GM23338 (cell line): ENCODE results near the gene SLC40A1. TPM values are rescaled to one million over a fixed set of nuclear protein-coding genes. Genes with fewer than 3 reads are reported as not detected.

ENCODE experiments used
- ATAC-seq: fragments of 200-7000 bp; cut with Tn5 transposase; 3 replicates; pipeline ENCODE4 v1.9.1; 2020
- DNase-seq: peaks from one replicate; pipeline ENCODE4 v3.0.0-alpha.2; 2015; ENCODE audit warnings: low spot score
- H2AFZ ChIP-seq: fragments of 200-600 bp; sonication (generic); 2 replicates; pipeline ENCODE4 v1.8.0; 2016; ENCODE audit warnings: antibody characterized with exemption, mild to moderate bottlenecking, moderate library complexity
- H3F3A ChIP-seq: fragments of 200-600 bp; sonication (generic); replicated peaks from 2 replicates; pipeline ENCODE4 v1.8.0; 2017; ENCODE audit warnings: antibody characterized with exemption, mixed run types, low read depth
- H3K27ac ChIP-seq: fragments of 200-600 bp; sonication (generic); 2 replicates; pipeline ENCODE4 v1.6.1; 2016; ENCODE audit warnings: low read depth
- H3K27me3 ChIP-seq: fragments of 200-600 bp; sonication (generic); 2 replicates; pipeline ENCODE4 v1.8.0; 2016; ENCODE audit warnings: mild to moderate bottlenecking, mixed run types, moderate library complexity; ENCODE audit not compliant: insufficient read depth
- H3K36me3 ChIP-seq: fragments of 200-600 bp; sonication (generic); 2 replicates; pipeline ENCODE4 v1.8.0; 2016; ENCODE audit warnings: mild to moderate bottlenecking; ENCODE audit not compliant: insufficient read depth
- H3K4me1 ChIP-seq: fragments of 200-600 bp; sonication (generic); 2 replicates; pipeline ENCODE4 v1.8.0; 2016; ENCODE audit warnings: mild to moderate bottlenecking, moderate library complexity; ENCODE audit not compliant: insufficient read depth
- H3K4me2 ChIP-seq: fragments of 200-600 bp; sonication (generic); 2 replicates; pipeline ENCODE4 v1.7.1; 2017; ENCODE audit warnings: mixed run types
- H3K4me3 ChIP-seq: fragments of 200-600 bp; sonication (generic); 2 replicates; pipeline ENCODE4 v1.6.1; 2016; ENCODE audit warnings: mixed run types
- H3K79me2 ChIP-seq: fragments of 200-600 bp; sonication (generic); replicated peaks from 2 replicates; pipeline ENCODE4 v1.8.0; 2017; ENCODE audit warnings: mild to moderate bottlenecking; ENCODE audit not compliant: insufficient read depth
- H3K9me2 ChIP-seq: fragments of 200-600 bp; sonication (generic); 2 replicates; pipeline ENCODE4 v1.8.0; 2017; ENCODE audit not compliant: insufficient read depth
- H4K20me1 ChIP-seq: fragments of 200-600 bp; sonication (generic); replicated peaks from 2 replicates; pipeline ENCODE4 v1.8.0; 2017; ENCODE audit warnings: mild to moderate bottlenecking; ENCODE audit not compliant: insufficient read depth
- H3K27ac Mint-ChIP-seq: 2 replicates; pipeline ENCODE4 v1.8.0; 2020; ENCODE audit warnings: inconsistent platforms, mild to moderate bottlenecking, moderate library complexity, mixed read lengths
- H3K27me3 Mint-ChIP-seq: 3 replicates; pipeline ENCODE4 v1.8.0; 2022; ENCODE audit warnings: low read depth, mild to moderate bottlenecking, moderate library complexity, mixed read lengths, inconsistent platforms; ENCODE audit not compliant: insufficient read depth, poor library complexity
- H3K36me3 Mint-ChIP-seq: 3 replicates; pipeline ENCODE4 v1.8.0; 2021; ENCODE audit warnings: low read depth, mild to moderate bottlenecking, inconsistent platforms, moderate library complexity, mixed read lengths
- H3K4me1 Mint-ChIP-seq: 3 replicates; pipeline ENCODE4 v1.8.0; 2020; ENCODE audit warnings: mild to moderate bottlenecking, inconsistent platforms, mixed read lengths
- H3K4me3 Mint-ChIP-seq: 3 replicates; pipeline ENCODE4 v1.8.0; 2021; ENCODE audit warnings: moderate library complexity, mild to moderate bottlenecking, inconsistent platforms, mixed read lengths
- H3K9me3 Mint-ChIP-seq: 3 replicates; pipeline ENCODE4 v1.8.0; 2020; ENCODE audit warnings: moderate library complexity, mild to moderate bottlenecking, inconsistent platforms, mixed read lengths
- CREB1 ChIP-seq: fragments of 250-450 bp; sonication (Bioruptor Pico); IDR thresholded peaks from 2 replicates; pipeline ENCODE4 v1.5.0; 2020; ENCODE audit warnings: low read depth, mild to moderate bottlenecking, moderate library complexity
- CTCF ChIP-seq, 2 experiments: fragments of 200-600 bp in 1 of 2; sonication (generic) in 1 of 2; conservative IDR thresholded peaks; 2 replicates each; pipeline versions ENCODE4 v1.5.1 to v1.6.1; 2016 to 2017; ENCODE audit warnings: antibody characterized with exemption in 2 of 2, low read depth in 2 of 2, mild to moderate bottlenecking in 2 of 2, moderate library complexity in 1 of 2
- ETS1 ChIP-seq: IDR thresholded peaks from 2 replicates; pipeline ENCODE4 v1.6.1; 2016; ENCODE audit warnings: antibody characterized with exemption
- EZH2 ChIP-seq: fragments of 200-600 bp; sonication (generic); IDR thresholded peaks from one replicate; pipeline ENCODE4 v1.8.0; 2017; ENCODE audit warnings: antibody characterized with exemption, mild to moderate bottlenecking, low read depth; ENCODE audit not compliant: unreplicated experiment
- EZH2phosphoT487 ChIP-seq: fragments of 200-600 bp; sonication (generic); IDR thresholded peaks from one replicate; pipeline ENCODE4 v1.8.1; 2018; ENCODE audit warnings: antibody characterized with exemption; ENCODE audit not compliant: unreplicated experiment
- JUNB ChIP-seq: IDR thresholded peaks from one replicate; pipeline ENCODE4 v1.6.1; 2016; ENCODE audit warnings: antibody characterized with exemption; ENCODE audit not compliant: unreplicated experiment
- NANOG ChIP-seq: IDR thresholded peaks from 2 replicates; pipeline ENCODE4 v1.6.1; 2016; ENCODE audit warnings: antibody characterized with exemption, borderline replicate concordance
- POLR2AphosphoS5 ChIP-seq: IDR thresholded peaks from 2 replicates; pipeline ENCODE4 v1.6.1; 2016; ENCODE audit warnings: antibody characterized with exemption, low read depth
- REST ChIP-seq: IDR thresholded peaks from one replicate; pipeline ENCODE4 v1.6.1; 2018; ENCODE audit warnings: antibody characterized with exemption; ENCODE audit not compliant: unreplicated experiment
- STAT1 ChIP-seq: IDR thresholded peaks from one replicate; pipeline ENCODE4 v1.6.1; 2016; ENCODE audit warnings: antibody characterized with exemption; ENCODE audit not compliant: unreplicated experiment
- ZNF114 ChIP-seq: fragments of 250-450 bp; sonication (Bioruptor Pico); IDR thresholded peaks from 2 replicates; pipeline ENCODE4 v1.5.0; 2020; ENCODE audit warnings: mild to moderate bottlenecking, moderate library complexity
- ZNF331 ChIP-seq: fragments of 250-450 bp; sonication (Bioruptor Pico); IDR thresholded peaks from 2 replicates; pipeline ENCODE4 v1.5.0; 2020; ENCODE audit warnings: low read depth, mild to moderate bottlenecking, moderate library complexity
- ZNF462 ChIP-seq: fragments of 250-450 bp; sonication (Bioruptor Pico); IDR thresholded peaks from 2 replicates; pipeline ENCODE4 v1.5.0; 2020; ENCODE audit warnings: mild to moderate bottlenecking, moderate library complexity
- polyA plus RNA-seq: library from polyadenylated mRNA; unstranded; fragments of >200 nt; fragmentation: Nextera tagmentation; extraction: Ambion mirVana; gene quantifications from 2 replicates; pipeline ENCODE4 v1.2.1, GENCODE V29; 2016
- total RNA-seq: library from RNA; depleted of rRNA; stranded (reverse); fragments of >200 nt; shearing (Covaris generic); gene quantifications from 2 replicates; pipeline ENCODE4 v1.2.3, GENCODE V29; 2014

Gene SLC40A1
- total and polyA plus RNA-seq, 2 experiments from 2014 or later, result 0.08 TPM; not detected in 1

GRCh38 chr2:189585226-189585756 is 4.7 kb upstream of the SLC40A1 start:
- peaks cover 58% of the 10 kb centered on the region for H3K27me3 ChIP-seq
- H3K9me2 ChIP-seq, result no peaks in the 10 kb centered on the region
- no peaks in the 10 kb centered on the region for H3K79me2 ChIP-seq
- H3K27ac ChIP-seq, result no peak overlapping the region
- Mint-ChIP-seq H3K27me3 (peaks cover 53% of the 10 kb centered on the region), H3K4me3 (no peak overlapping the region), H3K4me1 (peaks cover 10% of the 10 kb centered on the region), H3K36me3 (no peaks in the 10 kb centered on the region), H3K27ac (no peak overlapping the region), H3K9me3 (no peaks in the 10 kb centered on the region)
- no peak for TF ChIP-seq ZNF331
- TF ChIP-seq REST, result no peak
- TF ChIP-seq STAT1, result no peak
- no peak for TF ChIP-seq ZNF114 (CRISPR knock-in tag)
- TF ChIP-seq ZNF462 (CRISPR knock-in tag), result no peak
- TF ChIP-seq EZH2phosphoT487, result no peak
- TF ChIP-seq POLR2AphosphoS5, result no peak
- no peak for TF ChIP-seq ETS1
- no peak for TF ChIP-seq EZH2
- no peak for TF ChIP-seq NANOG
- no peak for TF ChIP-seq CTCF (conservative IDR thresholded peaks at IDR 0.05; ENCODE audit: low read depth in 2 of 2)
- TF ChIP-seq JUNB, result no peak
- TF ChIP-seq CREB1 (CRISPR knock-in tag), result no peak
- no peak overlapping the region for H2AFZ ChIP-seq
- peaks cover 7% of the 10 kb centered on the region; the same call in 1 of the 2 replicates for H4K20me1 ChIP-seq
- H3F3A ChIP-seq, result 0 out of 2 replicates have a peak, but pooled peaks cover 2% of the 10 kb centered on the region
- no peak for ATAC-seq
- no peak overlapping the region for H3K4me3 ChIP-seq
- no peak for DNase-seq
- peaks cover 7% of the 10 kb centered on the region; the same call in 1 of the 2 replicates for H3K4me1 ChIP-seq
- no peak overlapping the region for H3K4me2 ChIP-seq
- no peaks in the 10 kb centered on the region for H3K36me3 ChIP-seq
